ENCODE measurements around the gene HNRNPH2.

Gene HNRNPH2, protein sequence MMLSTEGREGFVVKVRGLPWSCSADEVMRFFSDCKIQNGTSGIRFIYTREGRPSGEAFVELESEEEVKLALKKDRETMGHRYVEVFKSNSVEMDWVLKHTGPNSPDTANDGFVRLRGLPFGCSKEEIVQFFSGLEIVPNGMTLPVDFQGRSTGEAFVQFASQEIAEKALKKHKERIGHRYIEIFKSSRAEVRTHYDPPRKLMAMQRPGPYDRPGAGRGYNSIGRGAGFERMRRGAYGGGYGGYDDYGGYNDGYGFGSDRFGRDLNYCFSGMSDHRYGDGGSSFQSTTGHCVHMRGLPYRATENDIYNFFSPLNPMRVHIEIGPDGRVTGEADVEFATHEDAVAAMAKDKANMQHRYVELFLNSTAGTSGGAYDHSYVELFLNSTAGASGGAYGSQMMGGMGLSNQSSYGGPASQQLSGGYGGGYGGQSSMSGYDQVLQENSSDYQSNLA

DNA sequence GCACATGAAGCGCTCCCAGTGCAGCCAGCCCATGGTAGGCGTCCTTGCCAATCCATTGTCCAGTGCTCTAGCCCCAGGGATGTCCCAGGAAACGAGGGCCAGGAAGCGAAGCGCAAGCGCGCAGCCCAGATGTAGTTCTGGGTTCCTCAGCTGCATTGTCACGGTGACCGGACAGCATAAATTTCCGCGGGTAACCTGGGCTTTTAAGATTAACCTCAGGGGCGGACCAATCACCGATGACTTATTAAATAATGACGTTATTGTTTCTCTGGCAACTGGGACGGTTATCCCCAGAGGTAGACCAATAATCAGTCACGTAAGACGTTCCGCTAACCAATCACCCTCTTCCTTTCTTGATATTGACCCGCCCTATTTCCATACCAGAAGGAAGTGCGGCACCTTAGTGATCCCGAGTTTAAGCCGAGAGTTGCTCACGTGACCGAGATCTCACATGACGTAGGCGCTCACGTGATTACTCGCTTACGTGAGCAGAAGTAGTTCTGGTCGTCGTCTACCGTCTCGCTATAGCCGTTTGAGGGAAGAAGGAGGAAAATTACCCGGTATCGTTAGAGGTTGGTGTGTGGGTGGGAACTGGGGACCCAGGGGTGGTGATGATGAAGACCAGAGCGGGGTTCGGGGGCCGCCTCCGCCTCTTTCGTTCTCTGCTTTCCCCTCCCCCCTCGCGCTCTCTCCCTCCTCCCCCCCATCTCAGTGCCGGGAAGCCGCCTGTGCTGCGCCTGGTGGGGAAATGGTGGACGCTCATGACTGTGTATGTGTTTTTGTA lies at the start of gene HNRNPH2, which contains the start of gene GLA:
HNRNPH2 (plus strand) TSS at position 475 of the 784 bp plus-strand sequence. CDS start 3,767 bp downstream, outside the sequence.
GLA (minus strand) TSS at position 178 of the 784 bp plus-strand sequence; CDS start at position 156, 22 bp downstream.
- DNase-seq (ENCODE audit: low spot score), result peak; percentile 83

DNA sequence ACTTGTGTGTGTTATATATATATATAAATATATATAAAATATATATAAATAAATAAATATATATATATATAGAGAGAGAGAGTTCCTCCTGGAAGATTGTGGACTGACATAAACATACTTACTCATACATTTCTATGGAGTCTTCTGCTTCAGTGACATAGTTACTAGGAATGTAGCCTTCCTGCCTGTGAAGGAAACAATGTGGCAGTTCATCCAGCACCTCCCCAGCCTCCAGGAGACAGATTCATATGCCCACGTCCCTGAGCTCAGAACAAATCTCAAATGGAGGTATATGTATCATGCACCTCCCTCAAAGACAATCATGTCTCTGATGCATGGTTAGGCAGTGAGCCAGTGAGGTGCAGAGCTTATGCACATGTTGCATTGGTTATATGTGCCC lies 48.1 kb upstream of the HNRNPH2 start:
- DNase-seq (ENCODE audit: low spot score), result no peak

DNA sequence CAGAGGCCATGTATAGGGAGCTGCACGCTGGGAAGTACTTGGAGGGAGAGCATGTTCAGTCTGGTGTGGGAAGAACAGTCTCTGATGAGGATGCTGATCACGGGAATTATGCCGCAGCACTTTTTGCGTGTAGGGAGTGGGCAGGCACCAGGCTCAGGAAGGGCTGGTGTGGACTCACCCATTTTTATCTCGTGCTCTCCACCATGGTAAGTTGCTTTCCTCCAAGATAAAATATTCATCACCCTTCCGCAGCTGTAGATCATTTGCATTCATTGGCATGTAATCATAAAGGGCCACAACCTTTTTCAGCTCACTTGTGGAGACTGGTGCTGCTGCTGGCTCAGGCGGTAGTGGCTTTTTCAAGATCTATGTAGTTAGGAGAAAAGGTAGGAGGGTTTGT lies 47.6 kb upstream of the HNRNPH2 start:
- no peak for DNase-seq (ENCODE audit: low spot score)

DNA sequence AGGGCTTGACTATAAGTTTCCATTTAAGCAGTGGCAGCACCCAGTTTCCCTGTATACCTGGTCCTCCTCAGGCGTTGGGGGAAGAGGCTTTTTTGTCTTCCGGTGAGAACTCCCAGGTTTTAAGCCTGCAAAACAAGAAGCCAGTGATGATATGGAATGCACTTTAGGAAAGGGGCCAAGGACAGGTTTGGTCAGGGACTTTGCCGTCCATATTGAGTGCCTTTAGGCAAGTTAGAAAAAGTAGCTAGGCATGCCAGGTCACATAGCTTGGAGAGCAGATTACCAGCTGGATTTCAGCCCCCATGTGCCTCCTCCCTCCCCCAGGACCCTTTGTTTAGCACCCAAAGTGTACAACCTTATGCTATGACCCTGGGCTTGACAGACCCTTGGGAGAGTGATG lies 45.9 kb upstream of the HNRNPH2 start:
- no peak for DNase-seq (ENCODE audit: low spot score)

DNA sequence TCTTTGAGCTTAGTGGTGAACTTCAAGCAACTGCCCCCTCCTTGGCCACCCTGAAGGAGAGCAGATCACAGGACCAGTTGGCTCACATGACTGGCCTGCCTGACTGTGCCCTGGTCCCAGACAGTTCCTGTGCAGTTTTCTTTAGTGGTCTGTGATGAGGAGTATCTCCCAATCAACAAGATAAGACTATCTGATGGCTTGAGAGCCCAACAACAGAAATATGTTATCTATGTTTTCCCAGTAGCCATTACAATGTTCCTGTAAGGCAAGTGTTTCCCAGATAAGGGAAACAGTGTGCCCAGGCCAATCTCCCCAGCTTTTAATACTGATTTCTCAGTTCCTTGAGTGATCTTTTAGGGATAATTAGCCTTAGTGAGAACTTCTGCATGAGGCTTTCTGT lies 45.3 kb upstream of the HNRNPH2 start:
- DNase-seq (ENCODE audit: low spot score), result no peak

DNA sequence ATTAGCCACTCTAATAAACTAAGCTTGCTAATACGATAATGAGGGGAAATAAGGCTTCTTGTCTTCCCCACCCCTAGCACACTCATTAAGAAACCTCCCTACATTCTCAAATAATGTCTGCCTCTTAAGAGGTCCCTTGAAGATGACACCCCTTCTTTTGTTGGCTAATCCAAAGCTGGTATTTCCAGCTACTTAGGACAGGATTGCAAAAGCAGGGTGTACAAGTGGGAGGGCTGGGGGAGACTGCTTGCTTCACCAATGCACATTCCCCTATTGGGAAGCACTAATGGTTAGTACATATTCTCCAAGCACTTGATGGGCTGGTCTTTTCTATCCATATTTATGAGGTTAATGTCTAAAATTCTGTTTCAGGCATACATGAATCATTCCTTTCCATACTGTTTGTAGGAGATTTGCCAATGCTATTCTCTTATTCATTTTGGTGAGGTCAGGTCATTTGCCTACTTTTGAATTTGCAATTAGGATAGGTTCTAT lies 42.7 kb upstream of the HNRNPH2 start:
- DNase-seq (ENCODE audit: low spot score), result no peak

DNA sequence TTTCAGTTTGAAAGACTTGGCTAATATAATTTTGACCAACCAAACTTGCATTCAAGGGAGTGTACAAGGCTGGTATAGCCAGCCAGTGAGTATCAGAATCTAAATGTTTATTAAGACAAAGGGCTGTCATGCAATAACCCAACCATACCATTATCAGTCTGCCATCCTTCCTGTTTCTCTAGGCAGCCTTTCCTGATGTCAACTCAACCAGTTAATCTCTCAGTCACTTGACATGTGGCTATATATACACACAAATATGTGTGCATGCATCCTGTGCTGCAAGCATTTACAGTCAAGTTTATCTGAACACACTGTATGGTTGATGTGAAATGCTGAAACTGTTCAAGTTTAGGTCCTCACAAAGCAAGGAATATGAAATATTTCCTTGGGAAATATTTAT lies 39.2 kb upstream of the HNRNPH2 start:
- no peak for DNase-seq (ENCODE audit: low spot score)

DNA sequence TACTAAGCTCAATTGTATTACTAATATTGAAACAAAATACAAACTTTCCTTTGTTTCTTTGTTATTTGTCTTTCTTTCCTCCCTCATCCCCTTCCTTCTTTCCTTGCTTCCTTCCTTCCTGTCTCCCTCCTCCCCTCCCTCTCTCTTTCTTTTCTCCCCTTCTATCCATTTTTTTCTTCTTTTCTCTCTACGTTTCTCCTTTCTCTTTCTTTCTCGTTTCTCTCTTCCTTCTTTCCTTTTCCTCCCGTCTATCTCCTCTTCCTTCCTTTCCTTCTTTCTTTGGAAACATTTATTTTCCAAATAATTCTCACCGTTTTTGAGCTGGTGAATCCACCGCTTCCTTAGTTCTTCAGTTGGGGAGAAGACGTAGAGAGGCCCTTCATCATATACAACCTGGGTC lies 38.3 kb upstream of the HNRNPH2 start:
- DNase-seq (ENCODE audit: low spot score), result no peak

DNA sequence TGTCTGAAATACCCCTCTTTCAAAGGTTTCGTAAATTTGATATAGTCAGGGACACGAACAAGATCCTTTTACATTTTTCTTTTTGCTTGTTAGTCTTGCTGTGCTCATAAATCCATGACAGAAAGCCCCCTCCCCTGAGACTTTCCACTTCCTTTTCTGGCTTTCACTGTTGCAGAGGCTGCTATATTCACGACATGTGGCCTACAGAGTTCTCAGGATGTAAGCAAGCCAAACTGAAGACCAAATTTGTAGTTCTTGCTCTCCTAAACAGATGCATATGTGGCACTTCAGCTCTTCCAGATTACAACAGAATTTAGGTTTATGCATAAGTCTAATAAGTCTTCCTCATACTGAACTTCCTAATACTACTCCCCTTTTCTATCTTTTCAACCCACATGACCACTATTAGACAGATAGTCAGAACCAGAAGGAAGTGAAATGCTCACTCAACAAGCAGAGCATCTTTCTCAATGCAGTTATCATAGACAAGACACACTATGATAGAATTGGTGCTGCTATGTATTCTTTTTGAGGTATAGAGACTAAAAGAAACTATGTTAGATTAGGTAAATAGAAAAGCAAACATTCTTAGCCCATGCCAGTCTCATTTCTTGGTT lies 37.0 kb upstream of the HNRNPH2 start:
- no peak for DNase-seq (ENCODE audit: low spot score)

DNA sequence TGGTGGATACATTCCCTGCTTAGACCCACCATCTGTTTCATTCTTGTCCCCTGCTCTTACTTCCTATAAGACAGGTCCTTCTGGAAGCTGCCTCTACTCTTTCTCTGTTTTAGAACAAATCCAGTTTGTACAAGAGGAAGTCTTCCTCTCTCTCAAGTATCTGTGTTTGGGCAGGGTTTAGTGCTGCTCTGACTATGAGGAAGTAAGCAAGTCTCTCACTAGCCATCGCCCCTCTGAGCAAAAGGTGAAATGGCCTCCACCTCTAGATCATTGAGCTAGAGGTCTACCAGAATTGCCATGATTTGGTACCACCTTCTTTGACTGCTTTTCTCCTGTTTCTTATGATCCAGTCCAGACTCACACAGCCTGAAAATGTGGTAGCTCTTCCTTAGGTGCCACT lies 30.5 kb upstream of the HNRNPH2 start:
- DNase-seq (ENCODE audit: low spot score), result no peak

DNA sequence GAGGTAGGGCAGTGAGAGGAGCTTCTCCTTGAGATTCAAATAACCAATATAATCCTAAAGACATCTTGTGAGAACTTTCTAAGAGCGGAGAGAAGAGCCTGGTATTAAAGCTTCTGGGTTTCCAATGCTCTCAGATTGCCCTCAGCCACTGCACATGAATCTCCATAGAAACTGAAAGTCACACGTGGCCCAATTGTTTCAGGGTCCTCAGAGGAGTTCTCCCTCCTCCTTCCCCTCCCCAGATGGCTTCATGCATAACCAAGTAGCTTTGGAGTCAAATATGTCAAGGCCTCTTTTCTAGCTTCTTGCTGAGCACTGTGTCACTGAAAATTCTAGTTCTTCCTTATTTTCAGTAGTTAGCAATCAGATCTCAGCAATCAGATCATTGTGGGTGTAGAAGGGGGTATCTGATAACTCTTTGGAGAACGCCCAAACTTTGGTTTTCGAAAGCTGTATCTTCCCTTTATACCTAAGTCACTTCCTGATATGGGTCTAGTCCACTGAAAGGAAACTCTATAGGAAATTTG lies 24.3 kb upstream of the HNRNPH2 start:
- no peak for DNase-seq (ENCODE audit: low spot score)

DNA sequence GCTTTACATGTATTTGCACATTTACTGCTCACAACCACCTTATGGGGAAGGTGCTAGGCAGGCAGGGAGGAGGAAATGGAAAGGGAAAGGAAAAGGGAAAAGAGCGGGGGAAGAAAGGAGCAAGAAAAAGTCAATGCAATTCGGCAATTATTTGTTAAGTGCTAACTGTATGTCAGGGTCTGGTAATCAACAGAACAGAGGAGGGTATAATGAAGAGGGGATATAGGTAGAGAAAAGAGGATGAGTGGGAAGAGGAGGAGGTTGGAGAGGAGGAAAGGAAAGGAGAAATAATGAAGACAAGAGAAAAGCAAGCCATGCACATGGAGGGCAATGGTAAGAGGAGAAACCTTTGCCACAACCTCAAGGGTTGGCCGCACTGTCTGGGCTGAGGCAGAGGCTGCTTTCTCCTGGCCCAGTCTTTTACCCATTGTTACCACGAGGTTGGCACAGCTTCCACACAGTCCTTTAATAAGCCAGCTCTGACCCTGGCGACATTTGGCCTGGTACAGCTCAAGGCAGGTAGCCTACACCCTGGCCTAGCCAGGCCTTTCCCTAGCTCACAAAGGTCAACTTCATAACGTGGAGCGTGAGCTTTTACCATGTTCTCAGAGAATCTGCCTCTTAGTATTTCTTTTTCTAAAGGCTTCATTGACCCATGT lies 22.9 kb upstream of the HNRNPH2 start:
- no peak for DNase-seq (ENCODE audit: low spot score)

DNA sequence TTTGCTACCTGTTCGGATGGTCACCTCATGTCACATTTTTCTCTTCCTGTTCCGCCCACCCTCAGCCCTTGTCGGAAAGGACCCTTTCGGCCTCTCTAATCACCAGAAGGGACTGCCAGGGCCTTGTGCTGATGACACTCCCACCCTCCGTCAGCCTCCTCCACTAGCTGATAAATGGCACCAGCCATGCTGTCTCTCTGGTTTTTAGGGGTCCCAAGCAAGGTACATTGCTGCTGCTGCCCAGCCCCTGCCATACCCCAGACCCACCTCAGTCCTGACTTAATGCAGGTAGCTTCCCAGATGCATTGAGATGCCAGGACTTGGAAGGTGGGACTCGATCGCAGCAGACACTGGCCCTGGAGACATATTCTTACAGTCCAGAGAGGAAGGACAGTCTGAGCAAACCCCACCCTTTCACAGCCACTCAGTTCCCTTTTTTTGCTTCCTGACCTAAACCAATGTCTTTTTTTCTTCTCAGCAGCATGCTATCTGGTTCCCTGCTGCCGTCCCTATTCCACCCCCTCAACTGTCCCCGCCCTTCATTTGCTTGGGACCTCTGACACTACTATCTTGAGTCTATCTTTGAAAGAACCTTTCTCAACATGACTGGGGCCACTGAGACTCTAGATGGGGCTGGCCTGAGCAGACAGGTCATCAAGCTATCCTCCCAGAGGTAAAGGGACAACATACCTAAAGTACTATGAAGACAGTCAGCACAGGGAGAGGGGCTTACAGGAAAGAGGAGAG lies 22.1 kb upstream of the HNRNPH2 start, which contains the start of gene BTK:
BTK (minus strand) TSS at position 397 of the 747 bp plus-strand sequence. CDS start 10,907 bp downstream, outside the sequence.
- DNase-seq (ENCODE audit: low spot score), result no peak

DNA sequence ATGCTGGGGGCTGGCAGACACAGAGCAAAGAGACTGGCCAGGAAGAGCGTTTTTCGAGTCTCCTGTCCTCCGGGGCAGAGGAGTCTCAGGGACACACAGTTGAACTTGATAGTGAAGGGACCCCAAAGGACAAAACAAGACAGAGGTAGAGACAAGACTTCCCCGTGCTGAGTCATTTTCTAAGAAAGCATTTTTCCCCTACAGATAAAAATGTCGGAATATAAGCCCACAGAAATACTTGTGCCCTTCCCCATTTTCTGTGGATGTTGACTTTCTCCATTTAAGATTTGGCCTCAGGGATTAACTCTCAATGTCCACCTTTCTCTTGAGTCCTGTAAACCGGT lies 21.5 kb upstream of the HNRNPH2 start:
- DNase-seq (ENCODE audit: low spot score), result no peak

DNA sequence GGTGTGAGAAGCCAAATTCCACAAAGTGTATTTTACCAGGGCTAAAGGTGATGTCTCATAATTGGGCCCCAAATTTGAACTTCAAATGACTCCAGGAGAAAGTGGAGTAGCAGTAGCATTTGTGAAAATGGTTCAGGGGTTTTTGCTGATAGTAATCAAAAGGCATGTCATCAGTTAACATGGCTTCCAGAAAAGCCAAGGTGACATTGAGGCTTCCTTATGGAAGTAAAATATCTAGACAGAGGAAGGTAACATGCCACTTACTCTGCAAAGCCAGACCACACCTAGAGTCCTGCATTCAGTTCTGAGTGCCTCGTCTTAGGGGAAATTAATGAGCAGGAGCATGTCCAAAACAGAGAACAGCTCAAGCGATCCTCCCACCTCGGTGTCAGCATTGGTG lies 19.4 kb upstream of the HNRNPH2 start:
- DNase-seq (ENCODE audit: low spot score), result no peak

DNA sequence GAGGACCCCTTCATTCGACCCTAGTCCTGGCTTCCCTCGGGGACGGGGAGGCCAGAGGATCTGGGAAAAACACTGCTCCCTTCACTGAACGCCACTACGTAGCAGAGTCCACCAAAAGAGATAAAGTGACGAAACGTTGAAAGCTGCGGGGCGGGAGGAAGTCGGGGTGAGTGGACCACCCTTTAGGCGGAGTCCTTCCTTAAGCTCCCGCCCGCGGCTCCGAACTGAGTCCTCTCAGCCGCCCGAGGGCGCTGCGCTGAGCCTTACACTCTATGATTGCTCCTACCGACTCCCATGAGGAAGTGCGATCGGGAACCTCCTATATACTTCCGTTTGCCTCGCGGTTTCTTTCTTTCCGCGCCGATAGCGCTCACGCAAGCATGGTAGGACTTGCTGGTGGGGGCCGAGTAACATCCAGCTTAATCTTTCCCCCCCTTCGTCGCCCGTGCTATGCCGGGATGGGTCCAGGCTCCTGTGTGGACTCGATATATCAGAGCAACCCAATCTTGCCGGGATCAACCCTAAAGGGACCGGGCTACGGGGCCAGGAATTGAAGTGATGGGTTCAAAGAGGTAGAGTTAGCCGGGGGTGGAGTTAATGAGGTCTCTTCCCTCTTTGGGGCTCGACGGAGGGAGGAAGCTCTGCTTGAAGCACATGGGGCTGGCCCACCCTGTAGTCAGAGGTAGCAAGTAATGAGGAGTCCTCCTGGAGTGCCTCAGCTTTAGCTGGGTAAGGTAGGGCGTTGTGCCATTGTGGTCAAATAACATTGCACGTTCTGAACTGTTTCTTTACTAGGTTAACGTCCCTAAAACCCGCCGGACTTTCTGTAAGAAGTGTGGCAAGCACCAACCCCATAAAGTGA lies 17.1 kb upstream of the HNRNPH2 start, which contains the start of gene RPL36A:
RPL36A (plus strand) TSS at position 348 of the 862 bp plus-strand sequence; CDS start at position 381, 33 bp downstream.
- peak; percentile 67 for DNase-seq (ENCODE audit: low spot score)

DNA sequence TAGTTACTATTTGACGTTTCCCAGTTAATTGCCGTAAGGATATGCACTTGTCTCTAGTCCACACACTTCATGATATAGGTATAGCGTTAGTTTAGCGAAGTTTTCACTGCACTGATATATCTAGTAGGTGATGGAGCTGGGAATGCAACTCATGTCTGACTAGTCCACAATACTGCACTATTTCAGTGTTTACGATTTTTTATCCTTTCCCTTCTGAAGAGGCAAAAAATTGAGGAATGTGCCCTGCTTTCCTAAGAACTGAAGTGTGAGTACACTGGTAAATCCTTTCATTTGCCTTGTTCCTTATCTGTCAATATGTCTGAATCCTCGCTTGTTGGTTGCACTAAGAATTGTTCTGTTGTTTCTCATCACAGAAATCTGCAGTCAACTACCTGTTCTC lies 16.2 kb upstream of the HNRNPH2 start:
- DNase-seq (ENCODE audit: low spot score), result no peak

DNA sequence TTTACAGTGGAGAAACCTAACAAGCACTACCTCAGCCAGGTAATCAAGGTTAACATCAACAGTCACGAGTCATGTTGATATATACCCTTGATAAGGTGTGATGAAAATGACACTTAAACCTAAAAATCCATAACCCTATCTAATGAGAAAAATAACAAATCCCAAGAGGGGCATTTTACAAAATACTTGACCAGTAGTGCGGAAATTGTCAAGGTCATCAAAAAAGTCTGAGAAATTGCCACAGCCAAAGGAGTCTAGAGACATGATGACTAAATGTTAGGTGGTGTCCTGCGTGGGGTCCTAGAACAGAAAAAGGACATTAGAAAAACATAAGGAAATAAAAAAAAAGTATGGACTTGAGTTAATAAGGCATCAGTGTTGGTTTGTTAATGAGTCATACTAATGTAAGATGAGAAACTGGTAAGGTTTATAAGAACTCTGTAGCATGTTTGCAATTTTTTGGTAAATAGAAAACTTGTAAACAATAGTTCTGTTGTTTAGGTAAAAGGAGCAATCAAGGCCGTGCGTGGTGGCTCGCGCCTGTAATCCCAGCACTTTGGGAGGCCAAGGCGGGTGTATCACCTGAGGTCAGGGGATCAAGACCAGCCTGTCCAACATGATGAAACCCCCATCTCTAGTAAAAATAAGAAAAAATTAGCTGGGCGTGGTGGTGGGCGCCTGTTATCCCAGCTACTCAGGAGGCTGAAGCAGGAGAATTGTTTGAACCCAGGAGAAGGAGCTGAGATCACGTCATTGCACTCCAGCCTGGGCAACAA lies 14.3 kb upstream of the HNRNPH2 start:
- no peak for DNase-seq (ENCODE audit: low spot score)

DNA sequence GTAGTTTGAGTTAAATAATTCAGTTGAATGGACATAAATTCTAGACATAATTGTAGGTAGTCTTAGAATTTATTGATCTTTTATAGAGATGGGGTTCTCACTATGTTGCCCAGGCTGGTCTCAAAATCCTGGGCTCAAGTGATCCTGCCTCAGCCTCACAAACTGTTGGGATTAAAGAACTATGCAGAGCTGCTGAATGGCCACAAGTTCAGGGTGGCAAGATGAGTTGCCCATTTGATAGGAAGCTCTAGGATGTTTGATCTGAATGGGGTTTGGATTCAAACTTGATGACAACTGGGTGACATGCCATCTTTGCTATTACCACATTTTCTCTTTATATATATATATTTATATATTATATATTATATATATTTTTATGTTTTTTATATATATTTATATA lies 13.7 kb upstream of the HNRNPH2 start:
- DNase-seq (ENCODE audit: low spot score), result no peak
